SK-N-SH treated with all-trans-retinoic acid at 6 μM for 48 hours (cell line): ENCODE data around the gene CHTF18.

Experiments
- CSDC2 ChIP-seq: fragments of 250-450 bp; sonication (Bioruptor Pico); IDR thresholded peaks from 2 replicates; pipeline ENCODE4 v1.5.0; 2020; ENCODE audit warnings: mild to moderate bottlenecking, moderate library complexity
- ESRRG ChIP-seq: fragments of 250-450 bp; sonication (Bioruptor Pico); IDR thresholded peaks from 2 replicates; pipeline ENCODE4 v1.6.1; 2021; ENCODE audit warnings: mild to moderate bottlenecking
- ISL1 ChIP-seq: fragments of 250-450 bp; sonication (Bioruptor Pico); IDR thresholded peaks from 2 replicates; pipeline ENCODE4 v2.1.2; 2022; ENCODE audit warnings: mild to moderate bottlenecking, moderate library complexity
- RARB ChIP-seq: fragments of 250-450 bp; sonication (Bioruptor Pico); IDR thresholded peaks from 2 replicates; pipeline ENCODE4 v1.8.0; 2021; ENCODE audit warnings: mild to moderate bottlenecking, moderate library complexity
- SNAI2 ChIP-seq: fragments of 250-450 bp; sonication (Bioruptor Pico); IDR thresholded peaks from 2 replicates; pipeline ENCODE4 v1.5.0; 2020; ENCODE audit warnings: mild to moderate bottlenecking, moderate library complexity
- TCF4 ChIP-seq: fragments of 250-450 bp; sonication (Bioruptor Pico); IDR thresholded peaks from 2 replicates; pipeline ENCODE4 v1.8.0; 2021; ENCODE audit warnings: mild to moderate bottlenecking, moderate library complexity, borderline replicate concordance
- TOX ChIP-seq: fragments of 250-450 bp; sonication (Bioruptor Pico); IDR thresholded peaks from 2 replicates; pipeline ENCODE4 v1.8.0; 2021; ENCODE audit warnings: mild to moderate bottlenecking, moderate library complexity, borderline replicate concordance
- ZNF565 ChIP-seq: fragments of 450-650 bp; formaldehyde crosslinking; conservative IDR thresholded peaks from 2 replicates; pipeline ENCODE4 v1.5.0; 2020; ENCODE audit warnings: low read depth, mild to moderate bottlenecking, moderate library complexity
- TF ChIP-seq, protein P1 (sequence below): fragments of 250-450 bp; sonication (Bioruptor Pico); IDR thresholded peaks from 2 replicates; pipeline ENCODE4 v1.5.1; 2021; ENCODE audit warnings: mild to moderate bottlenecking, moderate library complexity
- TF ChIP-seq, protein P2 (sequence below): fragments of 250-450 bp; sonication (Bioruptor Pico); IDR thresholded peaks from 2 replicates; pipeline ENCODE4 v1.5.1; 2020; ENCODE audit warnings: low read depth, mild to moderate bottlenecking, moderate library complexity
- TF ChIP-seq, protein P3 (sequence below): fragments of 250-450 bp; sonication (Bioruptor Pico); IDR thresholded peaks from 2 replicates; pipeline ENCODE4 v1.8.0; 2020; ENCODE audit warnings: mild to moderate bottlenecking, moderate library complexity, borderline replicate concordance

GRCh38 chr16:830107-830870 is 41.9 kb downstream of the CHTF18 start:
- TF ChIP-seq ESRRG (CRISPR knock-in tag) = no peak
- TF ChIP-seq, protein P1, sequence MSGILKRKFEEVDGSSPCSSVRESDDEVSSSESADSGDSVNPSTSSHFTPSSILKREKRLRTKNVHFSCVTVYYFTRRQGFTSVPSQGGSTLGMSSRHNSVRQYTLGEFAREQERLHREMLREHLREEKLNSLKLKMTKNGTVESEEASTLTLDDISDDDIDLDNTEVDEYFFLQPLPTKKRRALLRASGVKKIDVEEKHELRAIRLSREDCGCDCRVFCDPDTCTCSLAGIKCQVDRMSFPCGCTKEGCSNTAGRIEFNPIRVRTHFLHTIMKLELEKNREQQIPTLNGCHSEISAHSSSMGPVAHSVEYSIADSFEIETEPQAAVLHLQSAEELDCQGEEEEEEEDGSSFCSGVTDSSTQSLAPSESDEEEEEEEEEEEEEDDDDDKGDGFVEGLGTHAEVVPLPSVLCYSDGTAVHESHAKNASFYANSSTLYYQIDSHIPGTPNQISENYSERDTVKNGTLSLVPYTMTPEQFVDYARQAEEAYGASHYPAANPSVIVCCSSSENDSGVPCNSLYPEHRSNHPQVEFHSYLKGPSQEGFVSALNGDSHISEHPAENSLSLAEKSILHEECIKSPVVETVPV = no peak
- TF ChIP-seq TOX (CRISPR knock-in tag) = no peak
- no peak for TF ChIP-seq TCF4 (CRISPR knock-in tag)
- no peak for TF ChIP-seq SNAI2 (CRISPR knock-in tag)
- no peak for TF ChIP-seq RARB (CRISPR knock-in tag)
- no peak for TF ChIP-seq ISL1 (CRISPR knock-in tag)
- TF ChIP-seq, protein P2, sequence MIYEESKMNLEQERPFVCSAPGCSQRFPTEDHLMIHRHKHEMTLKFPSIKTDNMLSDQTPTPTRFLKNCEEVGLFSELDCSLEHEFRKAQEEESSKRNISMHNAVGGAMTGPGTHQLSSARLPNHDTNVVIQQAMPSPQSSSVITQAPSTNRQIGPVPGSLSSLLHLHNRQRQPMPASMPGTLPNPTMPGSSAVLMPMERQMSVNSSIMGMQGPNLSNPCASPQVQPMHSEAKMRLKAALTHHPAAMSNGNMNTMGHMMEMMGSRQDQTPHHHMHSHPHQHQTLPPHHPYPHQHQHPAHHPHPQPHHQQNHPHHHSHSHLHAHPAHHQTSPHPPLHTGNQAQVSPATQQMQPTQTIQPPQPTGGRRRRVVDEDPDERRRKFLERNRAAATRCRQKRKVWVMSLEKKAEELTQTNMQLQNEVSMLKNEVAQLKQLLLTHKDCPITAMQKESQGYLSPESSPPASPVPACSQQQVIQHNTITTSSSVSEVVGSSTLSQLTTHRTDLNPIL (CRISPR knock-in tag) = no peak
- TF ChIP-seq, protein P3, sequence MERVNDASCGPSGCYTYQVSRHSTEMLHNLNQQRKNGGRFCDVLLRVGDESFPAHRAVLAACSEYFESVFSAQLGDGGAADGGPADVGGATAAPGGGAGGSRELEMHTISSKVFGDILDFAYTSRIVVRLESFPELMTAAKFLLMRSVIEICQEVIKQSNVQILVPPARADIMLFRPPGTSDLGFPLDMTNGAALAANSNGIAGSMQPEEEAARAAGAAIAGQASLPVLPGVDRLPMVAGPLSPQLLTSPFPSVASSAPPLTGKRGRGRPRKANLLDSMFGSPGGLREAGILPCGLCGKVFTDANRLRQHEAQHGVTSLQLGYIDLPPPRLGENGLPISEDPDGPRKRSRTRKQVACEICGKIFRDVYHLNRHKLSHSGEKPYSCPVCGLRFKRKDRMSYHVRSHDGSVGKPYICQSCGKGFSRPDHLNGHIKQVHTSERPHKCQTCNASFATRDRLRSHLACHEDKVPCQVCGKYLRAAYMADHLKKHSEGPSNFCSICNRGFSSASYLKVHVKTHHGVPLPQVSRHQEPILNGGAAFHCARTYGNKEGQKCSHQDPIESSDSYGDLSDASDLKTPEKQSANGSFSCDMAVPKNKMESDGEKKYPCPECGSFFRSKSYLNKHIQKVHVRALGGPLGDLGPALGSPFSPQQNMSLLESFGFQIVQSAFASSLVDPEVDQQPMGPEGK (CRISPR knock-in tag) = no peak
- no peak for TF ChIP-seq CSDC2 (CRISPR knock-in tag)
- TF ChIP-seq ZNF565 (CRISPR knock-in tag) = no peak
